Measurements from ENCODE around the gene IFI27.

IFI27 gene

DNA sequence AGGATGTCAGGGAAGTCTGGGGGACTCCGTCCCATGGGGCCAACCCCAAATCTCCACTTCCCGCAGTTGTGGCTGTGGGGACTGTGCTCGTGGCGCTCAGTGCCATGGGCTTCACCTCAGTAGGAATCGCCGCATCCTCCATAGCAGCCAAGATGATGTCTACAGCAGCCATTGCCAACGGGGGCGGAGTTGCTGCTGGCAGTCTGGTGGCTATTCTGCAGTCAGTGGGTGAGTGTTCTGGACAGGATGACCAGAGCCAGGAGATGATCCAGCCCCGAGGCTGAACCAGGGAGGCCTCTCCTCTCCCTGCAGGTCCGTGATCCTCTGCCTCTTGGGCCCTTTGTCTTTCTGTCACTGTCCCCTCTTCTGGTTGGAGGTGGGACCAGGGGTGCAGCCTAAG, 8.8 kb upstream of the IFI27 start:
- ChIA-PET POLR2A (no interaction called here), CTCF (no interaction called here)
- H3K4me1 ChIP-seq (ENCODE audit: control insufficient read depth, insufficient read depth, low read length): no peaks in the 10 kb centered on the region
- no peak overlapping the region for H3K4me3 ChIP-seq (ENCODE audit: low read depth, low read length)
- TF ChIP-seq, protein P1, sequence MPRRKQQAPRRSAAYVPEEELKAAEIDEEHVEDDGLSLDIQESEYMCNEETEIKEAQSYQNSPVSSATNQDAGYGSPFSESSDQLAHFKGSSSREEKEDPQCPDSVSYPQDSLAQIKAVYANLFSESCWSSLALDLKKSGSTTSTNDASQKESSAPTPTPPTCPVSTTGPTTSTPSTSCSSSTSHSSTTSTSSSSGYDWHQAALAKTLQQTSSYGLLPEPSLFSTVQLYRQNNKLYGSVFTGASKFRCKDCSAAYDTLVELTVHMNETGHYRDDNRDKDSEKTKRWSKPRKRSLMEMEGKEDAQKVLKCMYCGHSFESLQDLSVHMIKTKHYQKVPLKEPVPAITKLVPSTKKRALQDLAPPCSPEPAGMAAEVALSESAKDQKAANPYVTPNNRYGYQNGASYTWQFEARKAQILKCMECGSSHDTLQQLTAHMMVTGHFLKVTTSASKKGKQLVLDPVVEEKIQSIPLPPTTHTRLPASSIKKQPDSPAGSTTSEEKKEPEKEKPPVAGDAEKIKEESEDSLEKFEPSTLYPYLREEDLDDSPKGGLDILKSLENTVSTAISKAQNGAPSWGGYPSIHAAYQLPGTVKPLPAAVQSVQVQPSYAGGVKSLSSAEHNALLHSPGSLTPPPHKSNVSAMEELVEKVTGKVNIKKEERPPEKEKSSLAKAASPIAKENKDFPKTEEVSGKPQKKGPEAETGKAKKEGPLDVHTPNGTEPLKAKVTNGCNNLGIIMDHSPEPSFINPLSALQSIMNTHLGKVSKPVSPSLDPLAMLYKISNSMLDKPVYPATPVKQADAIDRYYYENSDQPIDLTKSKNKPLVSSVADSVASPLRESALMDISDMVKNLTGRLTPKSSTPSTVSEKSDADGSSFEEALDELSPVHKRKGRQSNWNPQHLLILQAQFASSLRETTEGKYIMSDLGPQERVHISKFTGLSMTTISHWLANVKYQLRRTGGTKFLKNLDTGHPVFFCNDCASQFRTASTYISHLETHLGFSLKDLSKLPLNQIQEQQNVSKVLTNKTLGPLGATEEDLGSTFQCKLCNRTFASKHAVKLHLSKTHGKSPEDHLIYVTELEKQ (tag by site-specific recombination; IDR thresholded peaks at IDR 0.05; ENCODE audit: borderline replicate concordance): no peak
- no peak for TF ChIP-seq ZNF777 (tag by site-specific recombination; IDR thresholded peaks at IDR 0.05; ENCODE audit: borderline replicate concordance)
- TF ChIP-seq ZNF10 (tag by site-specific recombination; IDR thresholded peaks at IDR 0.05): no peak
- peaks cover 0 to 33% of the 10 kb centered on the region in 2 experiments; a peak in 1 of 3 replicates for H3K36me3 ChIP-seq (ENCODE audit: control insufficient read depth in 2 of 2, insufficient read depth in 1 of 2, low read length in 2 of 2)
- H3K9me3 ChIP-seq (ENCODE audit: control insufficient read depth, insufficient read depth, low read depth, low read length): no peaks in the 10 kb centered on the region
- H3K27ac ChIP-seq (ENCODE audit: extremely low read depth, low read depth, low read length): no peak overlapping the region

DNA sequence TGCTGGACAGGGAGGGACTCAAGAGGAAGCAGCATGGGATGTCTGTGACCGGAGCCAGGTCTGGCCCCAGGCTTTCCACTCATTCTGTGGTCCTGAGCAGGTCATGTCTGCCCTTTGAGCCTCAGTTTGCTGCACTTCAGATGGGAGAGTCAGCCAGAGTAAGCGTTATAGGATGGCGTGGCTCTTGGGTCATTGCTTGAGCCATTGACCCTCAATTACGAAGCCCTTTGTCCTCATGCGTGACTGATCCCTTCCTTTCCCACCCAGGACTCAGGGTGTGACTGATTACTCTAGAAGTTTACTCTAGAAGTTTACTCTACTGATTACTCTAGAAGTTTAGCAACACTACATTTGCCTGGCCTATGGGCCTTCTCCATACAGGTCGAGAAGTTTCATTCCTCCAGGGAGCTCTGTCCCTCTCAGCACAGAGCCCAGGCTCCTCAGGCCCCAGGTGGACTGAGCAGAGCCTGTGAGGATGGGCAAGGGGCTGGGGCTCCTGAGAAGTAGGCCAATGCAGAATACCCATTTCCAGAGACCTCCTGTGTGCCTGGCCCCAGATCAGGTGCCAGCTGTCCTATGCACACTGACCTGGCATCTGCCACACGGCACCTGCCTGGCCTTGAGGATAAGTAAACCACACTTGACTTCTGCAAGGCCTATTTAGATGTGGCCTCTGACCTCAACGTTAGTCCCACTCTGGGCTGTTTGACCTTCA, 7.6 kb upstream of the IFI27 start:
- Histone ChIP-seq H3K4me1 (ENCODE audit: control insufficient read depth, insufficient read depth, low read length) (no peaks in the 10 kb centered on the region), H3K36me3 (ENCODE audit: control insufficient read depth in 2 of 2, insufficient read depth in 1 of 2, low read length in 2 of 2) (peaks cover 0 to 21% of the 10 kb centered on the region in 2 experiments; a peak in 1 of 3 replicates), H3K4me3 (ENCODE audit: low read depth, low read length) (no peak overlapping the region), H3K9me3 (ENCODE audit: control insufficient read depth, insufficient read depth, low read depth, low read length) (no peaks in the 10 kb centered on the region), H3K27ac (ENCODE audit: extremely low read depth, low read depth, low read length) (no peak overlapping the region)
- no peak for TF ChIP-seq ZNF112 (tag by site-specific recombination; IDR thresholded peaks at IDR 0.05)
- no peak for TF ChIP-seq HOXD13 (CRISPR knock-in tag; IDR thresholded peaks at IDR 0.05; ENCODE audit: borderline replicate concordance)
- CTCF ChIA-PET: interaction anchor here (0.6 to 0.7 kb wide), 2 partner anchors 53 to 67 kb away, joined by 3 to 4 read pairs; no protein-coding TSS in a partner anchor
- POLR2A ChIA-PET: no interaction called here

DNA sequence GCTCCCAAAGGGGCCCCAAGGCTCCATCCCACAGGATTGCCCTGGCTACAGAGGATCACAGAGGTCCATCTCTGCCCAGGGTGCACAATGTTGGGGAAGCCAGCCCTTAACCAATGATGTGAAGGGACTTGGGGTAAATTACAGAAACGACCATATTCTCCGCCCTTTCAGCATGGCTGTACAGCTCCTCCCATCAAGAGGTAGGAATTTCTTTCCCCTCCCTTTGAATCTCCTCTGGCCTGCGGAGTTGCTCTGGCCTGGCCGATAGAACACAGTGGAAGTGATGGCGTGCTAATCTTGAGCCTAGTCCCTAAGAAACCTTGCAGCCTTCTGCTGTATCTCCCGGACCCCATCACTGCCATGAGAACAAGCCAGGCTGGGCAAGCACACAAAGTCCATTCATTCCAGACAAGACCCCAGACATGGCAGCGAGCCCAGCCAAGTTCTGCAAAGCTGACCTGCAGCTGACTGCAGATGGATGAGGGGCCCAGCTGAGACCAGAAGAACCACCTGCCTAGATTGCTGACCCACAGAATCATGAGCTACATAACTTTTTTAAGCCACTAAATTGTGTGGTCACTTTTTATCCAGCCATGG, 6.9 kb upstream of the IFI27 start:
- Histone ChIP-seq H3K27ac (ENCODE audit: extremely low read depth, low read depth, low read length) (no peak overlapping the region), H3K4me1 (ENCODE audit: control insufficient read depth, insufficient read depth, low read length) (no peaks in the 10 kb centered on the region), H3K36me3 (ENCODE audit: control insufficient read depth in 2 of 2, insufficient read depth in 1 of 2, low read length in 2 of 2) (peaks cover 0 to 14% of the 10 kb centered on the region in 2 experiments; a peak in 1 of 3 replicates), H3K4me3 (ENCODE audit: low read depth, low read length) (no peak overlapping the region), H3K9me3 (ENCODE audit: control insufficient read depth, insufficient read depth, low read depth, low read length) (no peaks in the 10 kb centered on the region)
- CTCF ChIA-PET: interaction anchor here (0.6 to 0.7 kb wide), 2 partner anchors 54 to 68 kb away, joined by 3 to 4 read pairs; no protein-coding TSS in a partner anchor
- POLR2A ChIA-PET: no interaction called here
- no peak for TF ChIP-seq ZNF239 (tag by site-specific recombination; IDR thresholded peaks at IDR 0.05)

DNA sequence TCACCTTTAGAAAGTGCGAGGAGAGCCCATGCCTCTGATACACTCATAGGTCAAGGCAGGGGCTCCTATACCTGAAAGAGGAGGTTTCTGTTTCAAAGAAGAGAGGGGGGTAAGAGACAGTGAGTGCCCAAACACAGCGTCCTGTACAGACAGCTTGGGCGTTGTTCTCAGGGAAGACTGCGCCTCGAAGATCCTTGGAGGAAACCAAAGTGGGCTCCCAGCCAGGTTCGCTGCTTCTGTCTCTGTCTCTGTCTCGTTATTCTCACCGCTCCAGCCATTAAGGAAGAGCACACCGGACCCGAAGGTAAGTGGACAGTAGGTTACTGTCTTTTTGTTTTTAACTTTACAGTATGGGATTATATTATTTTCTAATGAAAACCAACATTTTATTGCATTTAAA, 5.8 kb upstream of the IFI27 start:
- Histone ChIP-seq H3K4me3 (ENCODE audit: low read depth, low read length) (no peak overlapping the region), H3K4me1 (ENCODE audit: control insufficient read depth, insufficient read depth, low read length) (no peaks in the 10 kb centered on the region), H3K27ac (ENCODE audit: extremely low read depth, low read depth, low read length) (no peak overlapping the region), H3K36me3 (ENCODE audit: control insufficient read depth in 2 of 2, insufficient read depth in 1 of 2, low read length in 2 of 2) (peaks cover 0 to 14% of the 10 kb centered on the region in 2 experiments; a peak in 1 of 3 replicates), H3K9me3 (ENCODE audit: control insufficient read depth, insufficient read depth, low read depth, low read length) (no peaks in the 10 kb centered on the region)
- ChIA-PET POLR2A (no interaction called here), CTCF (interaction anchor here (0.6 kb wide), 1 partner anchor 207 kb away, joined by 3 read pairs; no protein-coding TSS in a partner anchor)
- no peak for TF ChIP-seq EGR2 (tag by site-specific recombination; IDR thresholded peaks at IDR 0.05; ENCODE audit: low read depth)
- no peak for TF ChIP-seq ZNF600 (tag by site-specific recombination; IDR thresholded peaks at IDR 0.05)
- TF ChIP-seq ZNF24 (tag by site-specific recombination; IDR thresholded peaks at IDR 0.05): no peak
- no peak for TF ChIP-seq ZNF335 (tag by site-specific recombination; conservative IDR thresholded peaks at IDR 0.05)
- TF ChIP-seq, protein P2, sequence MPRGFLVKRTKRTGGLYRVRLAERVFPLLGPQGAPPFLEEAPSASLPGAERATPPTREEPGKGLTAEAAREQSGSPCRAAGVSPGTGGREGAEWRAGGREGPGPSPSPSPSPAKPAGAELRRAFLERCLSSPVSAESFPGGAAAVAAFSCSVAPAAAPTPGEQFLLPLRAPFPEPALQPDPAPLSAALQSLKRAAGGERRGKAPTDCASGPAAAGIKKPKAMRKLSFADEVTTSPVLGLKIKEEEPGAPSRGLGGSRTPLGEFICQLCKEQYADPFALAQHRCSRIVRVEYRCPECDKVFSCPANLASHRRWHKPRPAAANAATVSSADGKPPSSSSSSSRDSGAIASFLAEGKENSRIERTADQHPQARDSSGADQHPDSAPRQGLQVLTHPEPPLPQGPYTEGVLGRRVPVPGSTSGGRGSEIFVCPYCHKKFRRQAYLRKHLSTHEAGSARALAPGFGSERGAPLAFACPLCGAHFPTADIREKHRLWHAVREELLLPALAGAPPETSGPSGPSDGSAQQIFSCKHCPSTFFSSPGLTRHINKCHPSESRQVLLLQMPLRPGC (tag by site-specific recombination; IDR thresholded peaks at IDR 0.05): no peak
- no peak for TF ChIP-seq ZNF202 (tag by site-specific recombination; IDR thresholded peaks at IDR 0.05; ENCODE audit: borderline replicate concordance)
- TF ChIP-seq ZNF404 (tag by site-specific recombination; IDR thresholded peaks at IDR 0.05): no peak
- no peak for TF ChIP-seq ZNF548 (tag by site-specific recombination; IDR thresholded peaks at IDR 0.05)

Measured in HEK293 (cell line).